GM03348 (cell line): Measurements from ENCODE around the gene KLHL41.

ENCODE experiments used
- DNase-seq: peaks from one replicate; pipeline ENCODE4 v3.0.0; 2012; ENCODE audit warnings: low spot score

The KLHL41 gene

DNA sequence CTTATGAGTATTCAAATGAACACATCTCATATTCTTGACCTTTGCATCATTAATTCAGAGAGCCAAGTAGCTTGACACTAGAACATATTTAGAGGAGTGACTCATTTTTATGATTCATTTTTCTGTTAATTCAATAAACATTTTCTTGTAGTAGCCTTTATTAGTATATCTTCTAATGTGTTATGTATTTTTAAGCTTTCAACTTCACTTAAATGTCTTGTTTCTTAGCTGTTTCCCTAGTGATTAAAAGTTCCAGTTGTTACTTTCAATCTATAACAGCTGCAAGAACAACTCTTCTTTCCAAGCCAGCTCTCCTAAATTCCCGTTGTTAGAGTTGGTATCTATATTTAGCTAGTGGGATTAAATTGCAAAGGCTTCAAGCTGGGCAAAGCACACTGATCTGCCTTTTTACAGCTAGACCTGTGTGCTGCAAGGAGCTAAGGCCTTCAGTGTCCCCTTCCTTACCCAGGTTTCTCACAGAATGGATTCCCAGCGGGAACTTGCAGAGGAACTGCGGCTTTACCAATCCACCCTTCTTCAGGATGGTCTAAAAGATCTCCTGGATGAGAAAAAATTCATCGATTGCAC, at the start of gene KLHL41:
KLHL41 (plus strand) TSS at position 405 of the 588 bp plus-strand sequence; CDS start at position 482, 77 bp downstream.
- peak; percentile 41 for DNase-seq

DNA sequence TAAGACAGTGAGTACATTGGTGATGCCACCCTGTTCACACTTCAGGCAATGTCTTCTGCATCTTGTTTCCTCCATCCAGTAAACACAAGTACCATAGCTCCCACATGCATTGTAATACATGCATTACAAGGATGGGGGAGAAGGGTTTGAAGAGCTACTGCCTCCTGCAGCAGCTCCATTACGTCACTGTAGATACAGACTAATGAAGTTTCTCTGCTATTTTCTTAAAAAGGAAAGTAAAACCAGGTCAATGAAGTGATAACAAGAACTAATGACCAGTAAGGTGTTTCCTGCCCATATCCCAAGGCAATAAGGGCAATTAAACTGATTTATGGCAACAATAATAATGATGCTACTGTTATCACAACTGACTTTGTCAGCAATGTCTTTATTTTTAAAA, 48.4 kb upstream of the KLHL41 start:
- no peak for DNase-seq

DNA sequence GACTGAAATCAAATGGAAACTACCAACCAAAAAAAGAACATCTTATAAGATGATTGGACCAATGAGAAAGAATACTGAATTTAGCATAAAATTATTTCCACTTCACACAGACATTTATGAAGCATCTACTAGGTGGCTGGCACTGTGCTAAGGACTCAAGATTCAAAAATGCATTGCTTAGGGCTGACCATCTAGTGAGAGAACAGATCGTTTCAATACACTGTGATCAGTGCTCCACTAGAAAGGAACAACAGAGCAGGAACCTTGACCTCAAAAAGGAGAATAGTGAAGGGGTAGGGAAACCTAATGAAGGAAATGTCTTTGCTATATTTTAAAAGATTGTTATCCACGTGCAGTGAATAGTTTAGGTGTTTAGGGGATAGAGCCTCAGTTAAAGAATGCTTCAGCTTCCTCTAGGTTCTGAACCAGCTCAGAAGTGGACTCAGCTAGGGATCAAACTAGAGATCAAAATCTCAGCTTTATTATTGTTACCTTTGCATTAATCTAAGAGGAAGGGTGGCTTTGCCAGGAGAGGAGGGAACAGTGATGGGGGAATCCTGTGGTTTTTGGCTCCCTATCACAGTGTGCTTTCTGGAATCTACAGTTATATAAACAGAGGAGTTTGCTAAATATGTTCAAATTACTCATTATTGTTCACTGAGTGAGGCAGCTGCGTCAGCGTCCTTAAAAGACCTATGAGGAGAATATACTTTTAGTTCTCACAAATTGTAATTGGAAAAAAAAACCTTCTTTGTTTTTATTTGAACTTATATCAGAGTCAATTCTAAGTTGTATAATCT, 46.4 kb upstream of the KLHL41 start:
- peak; percentile 46 for DNase-seq

DNA sequence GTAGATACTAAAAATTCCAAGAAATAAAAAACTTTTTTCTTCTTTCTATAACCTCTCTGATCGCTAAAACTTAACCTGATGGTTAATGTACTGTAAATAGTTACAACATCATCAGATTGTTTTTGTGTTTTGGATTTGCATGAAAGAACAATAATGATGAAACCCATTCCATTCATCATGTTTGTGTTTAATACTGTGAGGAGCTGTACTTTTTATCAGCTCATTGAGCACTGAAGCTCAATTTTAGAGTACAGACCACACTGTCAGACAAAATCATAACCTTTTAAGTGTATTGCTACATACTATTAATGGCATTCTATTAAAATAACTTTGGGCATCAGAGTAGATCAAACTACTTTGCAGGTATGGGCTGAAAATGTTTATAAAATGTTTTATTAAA, 45.0 kb upstream of the KLHL41 start:
- DNase-seq: no peak

DNA sequence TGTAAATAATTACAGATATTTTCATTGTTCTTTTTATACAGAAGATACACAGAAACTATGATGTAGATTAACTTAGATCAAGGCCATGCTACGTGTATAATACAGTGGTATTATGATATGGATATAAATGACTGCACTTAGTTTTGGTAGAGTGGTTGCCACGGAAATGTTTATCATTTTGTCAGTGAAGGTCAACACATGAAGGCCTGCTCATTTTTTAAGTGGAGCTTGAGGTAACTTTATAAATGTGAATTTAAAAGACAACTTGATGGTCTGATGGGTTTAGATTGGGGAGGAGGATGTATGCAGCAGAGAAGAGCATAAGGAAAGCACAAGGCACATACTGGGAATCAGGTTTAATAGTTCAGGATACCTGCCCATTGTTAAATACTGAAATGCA, 44.6 kb upstream of the KLHL41 start:
- no peak for DNase-seq

DNA sequence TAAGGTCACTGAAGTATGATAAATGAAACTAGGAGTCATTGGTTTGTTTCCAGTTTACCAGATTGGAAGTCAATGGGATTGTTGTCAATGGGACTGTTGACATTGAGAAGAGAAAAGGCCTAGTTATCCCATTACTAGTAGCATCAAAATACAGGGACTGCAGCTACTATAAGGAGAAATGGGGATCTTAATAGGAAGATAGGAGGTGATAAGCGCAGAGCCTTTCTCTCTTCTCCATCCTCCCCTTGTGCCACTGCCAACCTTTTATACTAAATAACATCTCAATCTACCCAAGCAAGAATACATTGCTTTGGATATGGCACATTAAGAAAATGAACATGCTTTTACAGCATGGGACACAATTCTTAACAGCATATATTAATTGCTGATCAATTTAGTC, 40.7 kb upstream of the KLHL41 start:
- no peak for DNase-seq

DNA sequence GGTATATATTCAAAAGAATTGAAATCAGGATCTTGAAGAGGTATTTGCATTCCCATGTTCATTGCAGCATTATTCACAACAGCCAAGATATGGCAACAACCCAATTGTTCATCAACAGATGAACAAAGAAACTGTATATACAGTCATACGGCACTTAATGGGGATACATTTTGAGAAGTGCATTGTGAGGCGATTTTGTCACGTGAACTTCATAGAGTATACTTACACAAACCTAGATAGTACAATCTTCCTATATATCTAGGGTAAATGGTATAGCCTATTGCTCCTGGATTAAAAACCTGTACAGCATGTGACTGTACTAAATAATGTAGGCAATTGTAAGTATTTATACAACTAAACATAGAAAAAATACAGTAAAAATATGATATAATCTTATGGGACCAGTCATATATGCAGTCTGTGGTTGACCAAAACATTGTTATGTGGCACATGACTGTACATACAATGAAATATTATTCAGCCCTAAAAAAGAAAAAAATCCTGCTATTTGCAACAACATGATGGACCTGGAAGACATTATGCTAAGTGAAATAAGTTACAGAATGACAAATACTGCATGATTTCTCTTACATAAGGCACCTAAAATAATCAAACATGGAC, 39.4 kb upstream of the KLHL41 start:
- no peak for DNase-seq

DNA sequence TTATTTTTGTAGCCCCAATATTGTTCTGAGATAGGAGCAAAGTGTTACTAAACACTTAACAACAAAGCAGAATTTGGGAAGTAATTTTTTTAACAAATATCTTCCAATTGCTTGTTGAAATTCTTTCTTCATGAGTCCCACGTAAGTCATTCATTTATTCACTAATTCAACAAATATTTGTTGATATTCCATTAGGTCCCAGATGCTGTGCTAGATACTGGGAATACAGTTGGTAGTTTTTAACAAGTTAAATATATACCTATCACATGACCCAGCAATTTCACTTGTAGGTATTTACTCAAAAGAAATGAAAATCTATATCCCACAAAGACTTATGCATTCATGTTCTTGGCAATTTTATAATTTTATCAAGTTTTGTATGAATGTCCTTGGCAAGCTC, 37.3 kb upstream of the KLHL41 start:
- no peak for DNase-seq

DNA sequence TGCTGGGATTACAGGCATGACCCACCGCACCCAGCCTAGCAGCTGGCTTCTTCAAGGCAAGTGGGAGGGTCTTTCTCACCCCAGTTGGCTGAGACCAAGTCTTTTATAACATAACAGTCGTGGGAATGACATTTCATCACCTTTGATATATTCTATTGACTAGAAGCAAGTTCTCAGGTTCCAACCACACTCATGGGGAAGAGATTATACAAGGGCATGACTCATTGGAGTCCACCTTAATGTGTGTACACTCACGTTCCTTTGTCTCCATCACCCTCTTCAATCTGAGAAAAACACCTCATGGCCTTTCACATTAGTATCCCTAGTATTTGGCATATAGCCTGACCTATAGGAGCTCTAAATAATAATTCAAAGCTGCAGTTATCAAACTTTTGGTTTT, 33.0 kb upstream of the KLHL41 start:
- DNase-seq: no peak

DNA sequence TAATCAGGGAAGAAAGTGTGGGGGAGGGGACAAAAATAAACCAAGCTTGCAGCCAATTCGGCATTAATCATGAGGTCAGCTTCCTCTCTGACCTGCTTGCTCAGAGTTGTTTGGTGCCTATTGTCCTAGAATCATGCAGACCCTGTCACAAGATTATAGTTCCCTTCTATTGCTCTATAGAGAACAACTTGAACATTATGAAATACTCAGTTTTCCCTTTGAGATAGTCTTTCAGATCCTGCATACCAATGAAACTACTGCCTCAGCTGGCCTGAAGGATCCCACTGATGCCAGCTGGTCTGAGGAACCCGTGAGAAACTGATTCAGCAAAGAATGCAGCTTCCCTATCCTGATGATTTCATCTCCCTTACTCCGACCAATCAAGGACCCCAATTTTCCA, 31.2 kb upstream of the KLHL41 start:
- no peak for DNase-seq

DNA sequence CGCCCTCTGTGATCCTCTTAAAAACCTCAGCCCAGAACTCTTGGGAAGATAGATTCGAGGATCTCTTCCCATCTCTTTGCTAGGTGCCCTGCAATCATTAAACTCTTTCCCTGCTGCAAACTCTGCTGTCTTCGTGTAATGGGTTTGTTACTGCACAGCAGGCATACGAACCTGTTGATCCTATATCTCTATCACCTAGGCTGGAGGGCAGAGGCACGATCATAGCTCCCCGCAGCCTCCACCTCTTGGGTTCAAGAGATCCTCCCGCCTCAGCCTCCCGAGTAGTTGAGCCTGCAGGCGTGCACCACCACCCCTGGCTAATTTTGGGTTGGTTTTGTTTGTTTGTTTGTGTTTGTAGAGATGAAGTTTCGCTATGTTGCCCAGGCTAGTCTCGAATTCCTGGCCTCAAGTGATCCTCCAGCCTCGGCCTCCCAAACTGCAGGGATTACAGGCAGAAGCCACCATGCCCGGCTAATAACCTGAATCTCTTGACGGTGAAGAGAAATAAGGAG, 30.7 kb upstream of the KLHL41 start:
- DNase-seq: no peak

DNA sequence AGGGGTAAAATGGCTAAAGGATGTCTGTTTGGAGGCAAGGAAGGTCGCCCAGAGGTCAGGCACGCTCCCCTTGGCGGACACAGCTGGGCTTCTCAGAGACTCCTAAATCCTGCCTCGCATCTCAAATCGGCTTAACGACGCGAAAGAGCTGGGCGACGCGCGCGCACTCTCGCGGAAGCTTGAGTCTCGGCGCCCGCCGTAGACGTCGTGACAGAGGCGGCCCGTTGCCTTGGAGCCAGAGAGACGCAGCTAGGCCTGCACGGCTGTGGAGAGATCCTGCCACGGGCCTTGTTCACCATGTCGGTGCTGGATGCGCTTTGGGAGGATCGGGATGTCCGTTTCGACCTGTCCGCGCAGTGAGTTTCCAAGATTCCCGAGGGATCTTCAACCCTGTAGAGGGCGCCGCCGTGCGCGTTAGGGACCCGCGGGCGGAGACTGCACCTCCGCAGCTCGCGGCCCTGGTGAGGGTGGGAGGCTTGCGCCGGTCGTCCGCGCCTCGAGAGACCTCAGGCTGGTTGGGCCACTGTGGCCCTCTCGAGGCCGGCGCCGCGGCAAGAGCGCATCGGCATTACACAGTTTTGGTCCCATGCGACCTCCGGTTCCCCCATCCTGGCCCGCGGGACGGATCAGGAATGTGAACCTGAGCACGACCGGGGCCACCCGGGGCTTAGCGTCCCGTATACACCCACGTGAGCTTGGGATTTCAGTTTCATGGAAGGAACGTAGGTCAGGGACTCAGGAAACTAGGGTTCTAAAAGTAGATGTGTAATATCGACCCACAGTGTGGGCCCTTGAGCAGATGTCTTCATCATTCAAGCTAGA, 30.0 kb upstream of the KLHL41 start, which contains the start of gene BBS5:
BBS5 (plus strand) TSS at position 238 of the 822 bp plus-strand sequence; CDS start at position 298, 60 bp downstream.
- peak; percentile 85 for DNase-seq

DNA sequence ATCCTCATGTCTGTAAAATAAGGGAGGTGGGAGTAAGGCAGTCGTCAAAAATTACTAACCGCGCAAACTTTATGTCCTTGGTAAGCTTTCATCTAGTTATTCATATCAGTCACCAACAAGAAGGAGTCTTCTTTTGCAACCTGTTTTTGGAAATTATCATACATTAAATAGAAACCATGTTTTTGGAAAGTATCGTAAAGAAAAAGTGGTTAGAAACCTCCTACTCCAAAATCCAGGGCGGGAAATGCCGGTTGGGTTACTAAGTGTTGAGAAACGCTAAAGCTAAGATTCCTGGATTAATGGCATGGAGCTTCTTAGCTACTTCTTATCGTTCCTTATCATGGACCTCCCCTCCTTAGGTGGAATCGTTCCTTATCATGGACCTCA, 29.4 kb upstream of the KLHL41 start:
- DNase-seq: peak; percentile 10

DNA sequence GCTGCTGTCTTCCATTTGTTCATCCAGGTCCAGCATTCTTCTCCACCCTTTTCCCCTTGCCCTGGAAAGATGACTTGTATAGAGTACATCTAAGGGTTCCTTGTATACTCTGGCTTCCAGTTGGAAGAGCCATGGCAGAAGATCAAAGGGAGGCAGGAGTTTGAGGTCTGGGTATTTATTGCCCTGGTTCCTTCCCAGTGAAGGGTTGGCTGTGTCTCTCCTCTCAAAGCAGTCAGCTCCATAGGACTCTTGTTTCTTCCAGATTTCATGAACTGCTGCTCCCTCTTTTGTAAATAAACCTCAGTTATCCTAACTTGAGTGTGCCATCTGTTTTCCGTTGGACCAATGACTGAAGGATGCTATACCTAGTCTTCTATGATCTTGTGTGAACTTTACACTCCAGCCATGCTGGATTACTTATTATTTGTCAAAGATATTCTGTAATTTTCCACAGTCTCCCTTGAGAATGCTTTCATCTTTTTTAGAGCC, 23.8 kb upstream of the KLHL41 start:
- no peak for DNase-seq

DNA sequence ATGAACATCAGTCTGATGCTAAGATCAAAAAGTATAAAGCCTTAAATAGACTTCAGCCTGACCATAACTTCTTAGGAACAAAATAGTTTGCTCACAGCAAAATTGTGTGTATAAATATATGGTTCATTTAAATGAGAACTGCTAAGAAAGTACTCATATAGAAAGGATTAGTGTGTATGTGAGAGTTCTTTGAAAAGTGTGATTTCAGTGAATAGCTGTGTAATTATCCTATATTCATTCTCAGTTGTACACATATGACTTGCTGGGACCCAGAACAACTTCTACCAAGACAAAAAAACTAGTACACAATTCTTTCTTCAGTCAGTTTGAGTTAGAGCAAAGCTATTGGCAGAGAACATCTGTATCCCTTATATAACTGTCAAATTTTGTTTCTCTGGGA, 23.0 kb upstream of the KLHL41 start:
- DNase-seq: no peak

DNA sequence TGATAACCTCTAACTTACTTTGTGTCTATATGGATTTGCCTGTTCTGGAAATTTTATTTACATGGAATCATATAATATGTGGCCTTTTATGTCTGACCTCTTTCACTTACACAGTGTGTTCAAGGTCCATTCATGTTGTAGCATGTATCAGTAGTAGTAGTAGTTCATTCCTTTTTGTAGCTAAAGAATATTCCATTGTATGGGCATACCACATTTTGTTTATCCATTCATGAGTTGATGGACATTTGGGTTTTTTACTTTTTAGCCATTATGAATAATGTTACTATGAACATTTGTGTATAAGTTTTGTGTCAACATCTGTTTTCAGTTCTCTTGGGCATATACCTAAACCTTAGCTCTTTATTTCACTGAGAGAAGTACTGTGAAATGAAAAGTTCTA, 18.7 kb upstream of the KLHL41 start:
- DNase-seq: no peak

DNA sequence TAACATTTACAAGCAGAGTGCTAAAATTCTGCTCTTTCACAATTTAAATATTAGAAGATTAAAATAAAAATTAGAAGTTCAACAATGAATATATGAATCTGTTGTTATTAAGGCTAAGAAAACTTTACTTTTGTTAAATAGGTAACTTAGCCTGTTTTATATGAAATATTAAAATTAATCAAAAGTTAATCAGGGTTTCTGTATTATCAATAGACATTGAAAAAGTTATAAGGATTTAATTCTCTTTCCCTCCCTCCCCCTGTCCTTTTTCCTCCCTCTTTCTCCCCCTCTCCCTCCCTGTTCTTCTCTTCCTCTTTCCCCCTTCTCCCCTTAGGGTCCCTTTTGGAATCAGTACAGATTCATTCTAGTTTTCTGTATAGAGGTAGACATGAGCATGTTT, 18.1 kb upstream of the KLHL41 start:
- DNase-seq: no peak

DNA sequence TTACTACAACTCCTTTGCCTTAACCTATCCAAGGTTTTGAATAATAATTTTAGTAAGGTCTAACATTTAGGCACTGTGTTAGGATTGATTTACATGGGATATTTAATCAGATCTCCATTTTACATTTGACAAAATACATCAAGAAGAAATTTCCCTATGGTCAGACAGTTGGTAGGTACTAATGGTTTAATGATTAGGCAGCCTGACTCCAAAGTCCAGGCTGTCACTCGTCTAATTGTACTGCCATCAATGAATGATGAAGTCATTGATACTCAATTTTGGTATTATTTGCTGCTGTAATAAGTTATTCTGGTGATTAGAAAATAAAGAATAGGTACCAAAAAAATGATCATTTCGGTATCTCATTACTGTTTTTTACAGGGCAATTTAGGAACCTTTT, 16.1 kb upstream of the KLHL41 start:
- no peak for DNase-seq

DNA sequence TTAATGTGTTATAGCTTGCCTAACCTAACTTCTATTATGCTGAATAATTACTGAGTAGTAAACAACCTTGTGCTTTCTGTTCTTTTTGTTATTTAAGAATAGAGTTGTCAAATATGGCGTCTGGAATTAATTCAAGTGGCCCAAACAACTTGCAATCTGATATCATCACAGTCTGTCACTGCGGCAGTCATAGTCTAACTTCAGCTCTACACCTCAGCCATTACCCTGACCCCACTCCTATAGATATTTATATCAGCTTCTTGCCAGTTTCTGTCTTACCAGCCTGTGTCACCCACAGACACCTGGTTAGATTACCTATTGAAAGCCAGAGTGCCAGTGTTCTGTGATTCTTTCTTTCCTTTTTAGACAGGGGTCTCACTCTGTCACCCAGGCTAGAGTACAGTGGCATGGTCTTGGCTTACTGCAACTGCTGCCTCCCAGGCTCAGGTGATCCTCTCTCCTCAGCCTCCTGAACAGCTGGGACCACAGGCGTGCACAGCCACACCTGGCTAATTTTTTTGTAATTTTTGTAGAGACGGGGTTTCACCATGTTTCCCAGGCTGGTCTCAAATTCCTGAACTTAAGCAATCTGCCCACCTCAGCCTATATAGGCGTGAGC, 14.1 kb upstream of the KLHL41 start:
- no peak for DNase-seq

DNA sequence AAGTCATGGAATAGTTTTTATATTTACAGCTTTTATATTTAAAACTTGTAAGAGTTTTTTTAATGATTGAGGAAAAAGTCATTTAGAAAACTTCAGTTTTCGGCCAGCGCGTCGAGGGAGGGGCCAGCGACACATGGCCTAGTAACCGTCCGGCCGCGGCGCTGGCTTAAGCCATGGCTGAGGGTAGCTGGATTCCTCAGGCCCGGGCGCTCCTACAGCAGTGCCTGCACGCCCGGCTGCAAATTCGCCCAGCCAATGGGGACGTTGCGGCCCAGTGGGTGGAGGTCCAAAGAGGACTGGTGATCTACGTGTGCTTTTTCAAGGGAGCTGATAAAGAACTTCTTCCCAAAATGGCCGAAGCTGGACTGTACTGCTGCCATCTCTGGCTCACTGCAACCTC, 4.9 kb upstream of the KLHL41 start:
- no peak for DNase-seq

DNA sequence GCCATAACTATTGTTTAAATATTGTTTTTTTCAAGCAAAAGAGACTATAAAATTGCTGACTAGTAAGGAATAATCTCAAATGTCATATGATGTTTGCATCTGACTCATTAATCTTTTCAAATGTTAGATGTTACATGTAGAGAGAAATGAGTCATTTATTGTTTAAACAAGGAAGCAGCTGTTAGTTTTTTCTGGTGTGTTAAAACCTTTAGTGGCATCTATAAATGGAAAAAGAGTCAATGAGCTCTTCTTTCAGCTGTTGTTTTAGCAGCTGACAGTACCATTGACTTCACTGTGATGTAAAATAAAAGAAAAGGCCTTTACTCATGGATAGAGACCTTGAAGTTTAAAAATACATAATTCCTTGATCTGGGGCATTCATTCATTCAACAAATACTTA, 1.8 kb upstream of the KLHL41 start:
- peak; percentile 23 for DNase-seq

DNA sequence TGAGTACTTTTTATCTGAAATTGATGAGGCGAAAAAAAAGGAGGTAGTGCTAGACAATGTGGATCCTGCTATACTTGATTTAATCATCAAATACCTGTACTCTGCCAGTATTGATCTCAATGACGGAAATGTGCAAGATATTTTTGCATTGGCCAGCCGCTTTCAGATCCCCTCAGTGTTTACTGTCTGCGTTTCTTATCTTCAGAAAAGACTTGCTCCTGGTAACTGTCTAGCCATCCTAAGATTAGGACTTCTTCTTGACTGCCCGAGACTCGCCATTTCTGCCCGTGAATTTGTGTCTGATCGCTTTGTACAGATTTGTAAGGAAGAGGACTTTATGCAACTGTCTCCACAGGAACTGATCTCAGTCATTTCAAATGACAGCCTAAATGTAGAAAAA, 453 bp downstream of the KLHL41 start:
- no peak for DNase-seq
